CD4-positive, alpha-beta T cell treated with Interleukin-15 for 4 hours (primary cell): ENCODE results near the gene TMEM236.
"Not testable (repeated sequence)": the region's sequence is repeated elsewhere in the genome, so short reads cannot be mapped to it uniquely, and the experiment has no call there.

ENCODE experiments used
- DNase-seq: peaks from one replicate; pipeline ENCODE4 v3.0.0-alpha.2; 2020; ENCODE audit warnings: low spot score

TMEM236 gene, protein sequence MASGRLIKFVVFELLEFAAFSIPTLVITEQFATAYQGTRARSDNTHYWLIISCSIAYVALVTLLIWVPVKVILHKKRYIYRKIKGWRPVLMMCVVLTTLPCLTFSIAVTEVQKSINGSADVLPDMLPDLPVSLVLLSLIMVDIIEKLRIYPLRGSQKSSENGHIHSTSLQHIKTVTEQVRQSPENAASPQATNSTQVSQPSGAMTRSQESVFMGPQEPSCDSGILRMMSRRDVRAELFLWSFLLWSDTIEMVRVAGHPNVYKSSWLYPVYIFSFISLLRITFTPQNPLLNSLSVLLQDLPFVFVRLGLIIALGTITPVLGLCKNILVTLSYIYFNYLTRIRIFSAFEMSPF

DNA sequence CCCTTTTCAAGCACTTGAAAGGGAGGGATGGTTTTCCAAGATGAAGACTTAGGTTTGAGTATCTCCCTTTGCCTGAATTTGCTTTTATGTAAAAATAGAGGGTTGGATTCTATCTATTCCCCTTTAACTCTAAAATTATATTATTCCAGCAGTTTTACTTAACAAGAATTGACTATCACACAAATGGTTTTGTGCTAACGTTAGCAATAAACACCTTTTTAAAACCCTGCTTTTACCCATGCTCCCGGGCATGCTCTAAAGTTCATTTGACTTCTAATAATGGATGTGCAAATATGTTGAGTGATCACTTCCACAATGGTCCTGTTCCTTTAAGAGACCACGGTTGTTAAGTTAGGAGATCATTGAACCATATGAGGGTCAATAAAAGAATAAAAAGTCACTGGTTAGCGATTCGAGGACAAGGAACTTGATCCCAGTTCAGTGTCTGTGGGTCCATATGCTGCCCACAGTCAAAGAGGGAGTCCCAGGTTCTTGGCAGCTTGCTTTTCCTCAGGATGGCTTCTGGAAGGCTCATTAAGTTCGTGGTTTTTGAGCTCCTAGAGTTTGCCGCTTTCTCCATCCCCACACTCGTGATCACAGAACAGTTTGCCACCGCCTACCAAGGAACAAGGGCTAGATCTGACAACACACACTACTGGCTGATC is at the start of gene TMEM236:
Gene TMEM236, plus strand, starts transcription at position 421 of the 665 bp plus-strand sequence. Its CDS starts 95 bp downstream, at position 516.
- no peak for DNase-seq

DNA sequence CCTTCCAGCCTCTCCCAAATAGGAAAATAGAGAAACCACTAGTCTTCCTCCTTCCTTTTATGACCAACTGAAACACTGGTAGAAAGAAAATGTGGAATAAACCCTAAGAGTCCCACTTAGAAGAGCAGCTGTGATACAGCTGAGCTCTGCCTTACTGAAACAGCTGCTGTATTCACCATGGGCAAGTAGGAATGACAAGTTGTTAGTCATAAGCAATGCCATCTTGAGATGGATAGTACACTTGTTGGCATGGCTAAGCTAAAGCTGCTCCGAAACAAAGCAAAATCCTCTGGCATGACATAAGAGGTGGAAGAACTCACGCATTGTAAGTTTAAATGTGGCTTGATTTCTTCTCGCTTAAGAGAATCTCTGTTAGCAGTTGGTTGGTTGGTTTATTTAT is 48.3 kb upstream of the TMEM236 start:
- no peak for DNase-seq

DNA sequence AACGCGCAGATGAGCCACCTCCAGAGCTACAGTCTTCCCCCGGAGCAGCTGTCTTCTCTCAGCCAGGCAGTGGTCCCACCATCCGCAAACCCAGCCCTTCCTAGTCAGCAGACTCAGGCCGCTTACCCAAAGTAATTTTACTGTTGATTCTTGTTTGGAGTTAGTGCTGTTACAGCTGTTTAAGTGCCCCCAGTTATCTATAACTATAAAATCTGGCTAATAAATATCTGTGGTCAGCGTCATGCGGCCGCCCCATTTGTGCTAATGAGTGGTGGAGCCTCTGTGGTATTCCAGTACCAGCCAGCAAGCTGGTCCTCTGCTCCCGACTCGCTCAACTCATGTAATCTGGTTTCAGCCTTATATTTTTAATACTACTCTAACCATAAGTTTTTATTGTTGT is 43.2 kb upstream of the TMEM236 start:
- DNase-seq: no peak

DNA sequence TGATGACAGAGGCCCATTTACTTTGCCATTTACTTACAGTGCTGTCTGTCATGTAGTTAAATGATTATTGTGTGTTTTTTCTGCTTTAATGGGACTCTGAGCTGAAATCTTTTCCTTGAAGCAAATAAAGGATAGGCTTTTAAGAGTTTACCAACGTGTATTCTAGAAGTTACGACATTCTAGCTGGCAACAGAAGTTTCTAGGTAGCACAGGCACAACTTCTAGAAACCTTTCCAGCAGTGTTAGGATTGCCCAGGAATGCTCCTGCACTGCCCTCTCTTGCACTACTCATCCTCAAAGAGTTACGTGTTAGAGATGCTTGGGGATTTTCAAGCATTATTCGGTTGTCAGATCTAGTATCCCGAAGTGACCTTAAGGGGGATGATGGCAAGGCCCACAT is 42.5 kb upstream of the TMEM236 start:
- DNase-seq: no peak

DNA sequence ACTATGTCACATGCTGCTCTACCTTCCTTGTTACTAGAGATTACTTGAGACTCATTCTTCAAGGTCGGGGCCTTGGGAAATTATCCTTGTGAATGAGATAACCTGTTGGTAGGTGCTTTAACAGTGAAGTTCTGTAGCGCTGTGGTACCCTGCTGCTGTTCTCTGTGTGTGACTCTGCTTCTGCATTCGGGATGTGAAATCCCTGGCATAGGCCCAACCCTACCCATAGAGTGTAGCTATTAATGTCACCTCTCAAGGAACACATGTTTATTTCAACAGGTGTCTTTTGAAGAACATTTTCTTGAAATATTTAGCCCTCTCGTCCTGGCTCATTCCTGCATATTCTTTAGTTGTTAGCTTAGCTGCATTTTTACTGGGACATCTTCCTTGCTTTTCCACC is 41.8 kb upstream of the TMEM236 start:
- no peak for DNase-seq

DNA sequence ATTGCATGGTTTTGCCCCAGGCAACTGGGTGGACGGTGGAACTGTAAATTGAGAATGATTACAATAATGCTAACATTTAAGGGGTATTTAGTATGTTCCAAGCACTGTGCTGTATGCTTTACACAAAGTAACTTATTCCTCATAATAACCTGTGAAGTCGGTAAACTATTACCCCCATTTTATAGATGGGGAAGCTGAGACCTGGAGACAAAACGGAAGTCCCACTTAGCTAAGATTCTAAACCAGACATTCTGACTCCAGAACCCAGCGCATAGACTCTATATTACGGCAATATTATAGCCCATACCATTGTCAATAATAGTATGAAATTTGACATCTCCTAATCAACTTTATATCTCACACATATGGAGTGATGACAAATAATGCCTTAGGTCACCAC is 39.9 kb upstream of the TMEM236 start:
- DNase-seq: no peak

DNA sequence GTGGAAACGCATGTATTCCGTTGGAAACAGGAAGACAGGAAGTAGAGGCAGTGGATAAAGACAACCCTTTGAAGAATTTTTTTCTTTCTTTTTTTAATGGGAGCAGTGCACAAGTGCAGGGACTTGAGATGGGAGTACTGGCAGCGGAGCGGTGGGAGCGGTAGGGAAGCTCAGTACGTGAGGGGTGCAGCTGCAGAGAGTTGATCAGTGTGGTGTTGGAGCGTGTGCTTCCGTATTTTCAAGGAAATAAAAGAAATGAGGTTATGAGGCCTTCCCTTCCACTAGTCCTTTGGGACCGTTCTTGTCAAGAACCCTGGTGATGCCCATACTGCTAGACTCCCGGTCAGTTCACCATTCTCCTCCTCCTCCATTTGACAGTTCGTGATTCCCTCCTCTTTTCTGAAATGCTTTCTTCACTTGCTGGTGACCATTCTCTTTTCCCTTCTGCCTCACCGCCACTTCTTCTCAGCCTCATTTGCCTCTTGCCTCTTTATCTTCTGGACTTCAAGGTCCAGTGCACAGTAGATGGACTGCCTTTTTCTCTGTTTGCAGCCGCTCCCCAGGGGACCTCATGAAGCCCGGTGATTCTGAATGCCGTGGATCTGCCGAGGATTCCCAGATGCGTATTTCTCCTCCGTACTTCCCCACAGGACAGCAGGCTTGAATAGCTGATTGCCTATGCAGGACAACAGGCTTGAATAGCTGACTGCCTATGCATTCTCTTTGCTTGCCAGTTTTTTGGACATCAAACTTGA is 39.1 kb upstream of the TMEM236 start:
- no peak for DNase-seq

DNA sequence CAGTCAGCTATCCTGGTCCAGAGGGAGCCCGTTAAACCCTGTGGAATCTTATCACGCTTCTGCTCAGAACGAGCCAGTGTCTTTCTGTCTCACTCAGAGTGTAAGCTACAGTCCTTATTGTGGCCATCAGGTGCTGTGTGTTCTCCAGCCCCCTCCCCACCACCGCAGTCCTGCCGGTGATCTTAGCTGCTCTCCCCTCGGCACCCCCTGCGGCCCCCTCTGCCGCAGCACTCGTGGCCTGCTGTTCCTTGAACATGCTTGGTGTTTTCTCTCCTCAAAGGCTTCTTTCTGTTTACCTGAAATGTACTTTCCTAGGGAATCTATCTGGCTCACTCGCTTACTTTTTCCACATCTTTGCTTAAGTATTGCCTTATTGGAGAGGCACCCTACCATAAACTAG is 38.2 kb upstream of the TMEM236 start:
- DNase-seq: no peak

DNA sequence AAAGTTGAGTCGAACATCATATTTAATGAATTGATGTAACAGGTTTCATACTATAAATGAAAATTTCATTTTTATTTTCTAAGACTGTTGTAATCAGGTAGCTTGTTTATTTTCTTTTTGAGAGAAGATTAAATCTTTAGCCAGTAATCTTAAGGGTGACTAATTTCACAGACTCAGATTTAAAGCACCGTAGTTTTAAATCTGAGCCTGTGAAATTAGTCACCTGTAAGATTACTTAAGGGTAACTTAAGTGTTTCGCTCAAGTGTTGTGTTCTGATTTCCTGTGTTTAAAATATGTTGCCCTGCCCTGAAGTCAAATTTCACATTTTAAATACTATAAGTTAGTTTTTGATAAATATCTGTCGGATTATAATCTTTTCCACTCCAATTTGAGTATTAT is 35.8 kb upstream of the TMEM236 start:
- DNase-seq: no peak

DNA sequence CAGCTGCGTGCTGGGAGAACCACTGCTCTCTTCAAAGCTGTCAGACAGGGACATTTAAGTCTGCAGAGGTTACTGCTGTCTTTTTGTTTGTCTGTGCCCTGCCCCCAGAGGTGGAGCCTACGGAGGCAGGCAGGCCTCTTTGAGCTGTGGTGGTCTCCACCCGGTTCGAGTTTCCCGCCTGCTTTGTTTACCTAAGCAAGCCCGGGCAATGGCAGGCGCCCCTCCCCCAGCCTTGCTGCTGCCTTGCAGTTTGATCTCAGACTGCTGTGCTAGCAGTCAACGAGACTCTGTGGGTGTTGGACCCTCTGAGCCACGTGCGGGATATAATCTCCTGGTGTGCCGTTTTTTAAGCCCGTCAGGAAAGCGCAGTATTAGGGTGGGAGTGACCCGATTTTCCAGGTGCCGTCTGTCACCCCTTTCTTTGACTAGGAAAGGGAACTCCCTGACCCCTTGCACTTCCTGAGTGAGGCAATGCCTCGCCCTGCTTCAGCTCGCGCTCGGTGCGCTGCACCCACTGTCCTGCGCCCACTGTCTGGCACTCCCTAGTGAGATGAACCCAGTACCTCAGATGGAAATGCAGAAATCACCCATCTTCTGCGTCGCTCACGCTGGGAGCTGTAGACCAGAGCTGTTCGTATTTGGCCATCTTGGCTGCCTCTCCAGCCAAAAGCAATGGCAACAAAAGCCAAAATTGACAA is 29.5 kb upstream of the TMEM236 start:
- not testable (repeated sequence) for DNase-seq

DNA sequence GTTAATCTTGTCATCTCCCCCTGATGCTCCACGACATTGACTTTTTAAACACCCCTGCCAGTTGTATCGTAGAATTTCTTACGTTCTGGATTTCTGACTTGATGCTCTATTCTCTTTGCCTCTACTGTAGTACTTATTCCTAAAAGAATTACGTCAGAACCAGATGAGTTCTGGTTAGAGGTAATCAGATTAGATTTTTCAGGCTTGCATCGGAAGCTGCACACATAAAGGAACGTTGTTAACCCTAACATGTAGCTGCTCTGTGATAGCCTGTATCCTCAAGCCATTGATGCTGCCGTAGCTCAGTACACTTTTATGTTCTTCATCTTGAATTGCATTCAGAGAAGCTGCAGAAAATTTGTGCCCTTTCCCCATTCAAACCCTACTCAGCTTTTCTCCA is 26.3 kb upstream of the TMEM236 start:
- no peak for DNase-seq

DNA sequence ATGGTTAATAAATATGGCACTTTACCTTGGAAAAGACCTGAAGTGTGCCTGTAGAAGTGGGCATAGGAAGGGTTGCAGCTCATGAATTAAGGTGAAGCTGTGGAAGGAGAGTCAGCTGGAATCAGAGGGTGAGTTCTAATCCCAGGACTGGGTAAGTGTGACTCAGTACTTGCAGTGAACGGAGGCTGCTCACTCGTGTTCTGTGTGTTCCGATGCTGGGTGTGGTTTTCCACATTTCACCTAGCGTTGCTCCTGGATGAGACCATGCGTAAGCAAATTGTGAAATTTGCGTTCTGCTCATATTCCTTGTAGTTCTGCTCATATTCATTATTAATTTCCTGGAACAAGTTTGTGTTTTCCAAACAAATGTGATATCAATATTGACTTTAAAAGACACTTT is 22.4 kb upstream of the TMEM236 start:
- DNase-seq: no peak

DNA sequence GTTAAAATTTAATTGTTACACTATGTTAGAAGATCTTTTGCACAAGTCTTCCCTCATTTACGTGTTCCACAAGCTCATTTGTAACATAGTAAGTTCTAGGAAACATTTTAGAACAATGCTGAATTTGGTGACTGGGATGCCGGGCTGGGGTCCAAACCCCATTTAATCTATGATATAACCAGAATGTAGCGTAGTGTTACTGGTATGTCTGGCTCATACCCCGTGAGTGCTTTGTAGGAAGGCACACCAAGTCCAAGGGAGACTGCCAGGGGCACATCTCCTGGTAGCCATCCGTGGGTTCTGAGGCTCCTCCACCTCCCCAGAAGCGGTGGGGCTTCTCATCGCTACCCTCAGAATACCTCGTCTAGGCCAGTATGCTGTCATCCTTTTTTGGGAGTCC is 21.3 kb upstream of the TMEM236 start:
- DNase-seq: no peak

DNA sequence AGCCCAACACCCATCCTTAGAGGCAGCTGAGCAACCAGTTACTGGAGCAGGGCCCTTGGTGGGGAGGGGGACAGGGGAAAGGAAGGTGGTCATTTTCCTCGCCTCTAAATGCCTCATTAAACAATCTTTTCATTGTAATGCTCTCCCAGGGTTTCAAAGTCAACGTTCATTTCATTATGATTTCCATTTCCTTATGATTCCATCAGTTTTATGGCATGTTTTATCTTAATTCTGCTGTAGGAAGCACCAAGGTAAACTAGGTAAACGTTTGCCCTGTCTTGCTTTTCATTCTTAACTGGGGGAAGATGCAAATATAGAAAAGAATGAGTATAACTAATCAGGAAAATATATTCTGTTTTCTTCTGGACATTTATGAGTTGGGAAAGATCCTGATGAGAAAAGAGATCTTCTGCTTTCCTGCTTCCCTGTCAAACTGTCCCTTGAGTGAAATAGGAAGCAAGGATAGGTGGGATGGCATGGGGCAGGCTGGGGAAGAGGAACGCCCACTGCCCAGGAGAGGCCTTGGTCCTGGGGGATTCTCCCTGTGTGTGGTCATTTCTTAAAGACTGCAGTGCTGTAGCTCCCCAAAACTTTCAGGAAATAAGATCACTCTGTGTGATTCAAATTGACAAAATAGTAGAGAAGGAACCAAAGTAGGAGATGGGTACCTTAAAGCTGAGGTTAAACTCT is 20.5 kb upstream of the TMEM236 start:
- DNase-seq: no peak

DNA sequence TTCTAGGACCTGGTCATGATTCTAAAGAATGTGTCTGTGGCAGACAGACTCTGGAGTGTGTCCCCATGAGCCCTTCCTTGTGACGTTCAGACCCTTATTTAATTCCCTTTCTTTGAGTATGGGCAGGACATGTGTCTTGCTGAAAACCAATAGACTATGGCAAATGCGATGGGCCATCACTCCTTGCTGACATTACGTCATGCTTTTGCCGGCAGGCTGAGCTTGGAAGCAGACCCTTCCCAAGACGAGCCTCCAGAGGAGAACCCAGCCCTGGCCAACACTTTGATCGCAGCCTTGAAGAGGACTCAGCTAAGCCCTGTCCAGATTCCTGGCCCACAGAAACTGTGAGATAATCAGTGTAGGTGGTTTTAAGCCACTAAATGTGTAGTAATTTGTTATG is 18.4 kb upstream of the TMEM236 start:
- DNase-seq: no peak

DNA sequence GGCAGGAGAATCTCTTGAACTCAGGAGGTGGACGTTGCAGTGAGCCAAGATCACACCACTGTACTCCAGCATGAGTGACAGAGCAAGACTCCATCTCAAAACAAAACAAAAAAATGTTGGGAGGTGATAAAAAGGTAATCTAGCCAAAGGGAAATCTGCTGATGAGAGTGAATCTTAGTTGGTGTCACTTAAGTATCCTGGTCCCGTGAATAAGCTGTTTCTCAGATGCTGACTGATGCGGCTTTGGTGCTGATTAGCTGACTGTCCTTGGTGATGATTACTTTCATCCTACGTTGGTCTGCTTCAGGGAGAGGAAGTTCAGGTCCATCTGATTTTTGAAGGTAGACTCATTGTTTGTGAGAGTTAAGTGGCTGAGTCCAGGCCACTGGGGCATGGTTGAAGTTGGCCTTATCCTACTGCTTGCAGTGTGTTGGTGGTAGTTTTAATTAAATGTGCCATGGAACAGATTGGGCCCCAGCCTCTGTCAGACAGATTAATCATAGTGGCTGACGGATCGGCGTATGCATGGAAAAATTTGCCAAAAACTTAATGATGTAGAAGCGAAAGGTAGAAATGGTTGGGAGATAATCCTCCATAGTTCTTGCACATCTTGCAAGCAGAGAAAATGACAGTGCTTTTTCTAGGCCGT is 17.4 kb upstream of the TMEM236 start:
- DNase-seq: no peak

DNA sequence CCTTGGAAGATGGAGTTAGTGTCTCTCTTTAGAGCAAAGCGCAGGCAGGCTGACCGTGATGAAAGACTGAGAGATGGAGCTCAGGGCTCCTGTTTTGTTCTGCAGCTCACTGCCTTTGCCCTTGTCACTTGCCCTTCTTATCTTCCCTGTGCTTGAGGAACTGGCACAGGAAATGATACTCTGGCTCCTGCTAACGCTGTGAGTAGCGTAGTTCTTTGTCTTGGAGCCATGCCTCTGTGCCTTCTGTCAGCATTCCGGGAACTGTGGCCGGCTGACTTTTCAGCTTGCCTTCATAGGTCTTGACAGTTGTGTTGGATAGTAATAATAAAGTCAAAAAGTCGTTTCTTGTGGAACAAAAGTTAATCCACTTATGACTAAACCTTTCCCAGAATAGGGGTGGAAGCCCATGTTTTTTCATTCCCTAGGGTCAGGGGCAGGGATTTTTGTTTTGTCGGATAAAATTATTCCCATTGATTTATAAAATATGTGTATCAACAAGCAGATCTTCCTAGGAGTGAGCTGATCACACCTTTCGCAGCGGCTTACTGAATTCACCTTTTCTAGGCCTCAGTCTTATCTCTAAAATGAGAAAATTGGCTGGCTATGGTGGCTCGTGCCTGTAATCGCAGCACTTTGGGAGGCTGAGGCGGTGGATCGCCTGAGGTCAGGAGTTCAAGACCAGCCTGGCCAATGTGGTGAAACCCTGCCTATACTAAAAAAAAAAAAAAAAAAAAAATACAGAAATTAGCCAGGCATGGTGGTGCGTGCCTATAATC is 16.6 kb upstream of the TMEM236 start:
- no peak for DNase-seq

DNA sequence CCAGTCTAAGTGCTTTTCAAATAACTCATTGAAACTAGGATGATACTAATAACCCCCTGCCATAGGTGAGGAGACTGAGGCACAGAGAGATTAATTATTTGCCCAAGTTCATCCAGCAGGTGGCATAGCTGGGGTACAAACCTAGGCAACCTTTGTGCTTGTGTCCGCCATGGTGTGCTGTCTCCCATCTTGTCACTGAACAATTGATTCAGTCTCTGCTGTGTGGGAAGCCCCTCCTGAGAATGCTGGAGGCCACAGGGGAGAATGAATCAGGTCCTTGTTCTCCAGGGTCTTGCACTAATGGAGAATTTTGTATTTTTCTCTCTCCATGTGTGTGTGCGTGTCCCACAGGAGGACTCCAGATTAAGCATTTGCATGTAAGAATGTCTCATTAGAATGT is 15.8 kb upstream of the TMEM236 start:
- DNase-seq: no peak

DNA sequence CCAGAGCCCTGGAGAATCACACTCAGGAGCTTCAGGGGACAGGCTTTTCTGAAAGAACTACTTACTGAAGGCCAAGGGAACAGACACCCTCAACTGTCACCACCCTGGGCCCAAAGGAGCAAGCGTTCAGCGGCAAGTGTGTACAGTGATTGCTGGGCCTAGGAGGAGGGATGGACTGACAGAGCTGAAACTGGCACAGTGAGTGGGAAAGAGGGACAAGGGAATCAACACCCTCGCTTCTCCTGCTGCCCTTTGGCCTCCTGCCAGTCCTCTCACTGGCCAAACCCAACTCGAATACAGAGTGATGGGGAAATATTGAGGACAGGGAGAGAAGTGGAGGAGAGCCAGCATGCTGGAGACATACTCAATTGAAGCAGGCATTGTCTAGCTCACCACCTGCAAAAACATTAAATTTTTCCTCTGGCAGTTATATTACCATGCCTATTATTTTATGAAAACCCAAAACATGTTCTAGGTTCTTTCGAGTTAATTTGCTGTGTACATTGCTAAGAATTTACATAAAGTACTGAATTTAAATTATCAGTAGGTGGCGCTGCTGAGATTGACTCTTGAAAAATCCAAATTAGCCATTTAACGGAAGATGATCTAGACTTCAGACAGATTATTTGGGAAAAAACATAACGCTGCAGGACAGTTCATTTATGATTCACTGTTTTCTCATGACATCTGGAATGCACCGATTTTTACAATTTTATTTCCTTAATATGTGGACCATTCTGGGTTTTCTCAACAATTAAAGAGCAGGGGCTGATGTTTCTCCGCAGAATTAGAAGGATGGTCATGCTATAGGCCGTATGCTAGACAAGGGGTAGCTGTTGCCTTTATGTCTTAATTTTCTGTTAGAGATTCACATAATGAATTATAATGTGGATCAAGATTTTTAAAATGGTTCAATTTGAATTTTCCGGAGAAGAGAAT is 14.7 kb upstream of the TMEM236 start:
- peak; percentile 52 for DNase-seq
